ENCODE results near the gene RDH12.

- TF ChIP-seq POLR2A (IDR thresholded peaks at IDR 0.05; ENCODE audit: low read depth, low read length) (no peak), SPI1 (IDR thresholded peaks at IDR 0.05; ENCODE audit: low read depth, low read length) (no peak), TAF1 (IDR thresholded peaks at IDR 0.05; ENCODE audit: low read depth, low read length) (no peak), POLR2AphosphoS5 (IDR thresholded peaks at IDR 0.05; ENCODE audit: low read depth, low read length) (no peak), POU2F2 (IDR thresholded peaks at IDR 0.05; ENCODE audit: low read depth, low read length) (no peak)
Measured at GRCh38 chr14:67738740-67739504, 37.2 kb downstream of the RDH12 start.

All from GM12891 (cell line).